AG09309 (cell line): ENCODE data around the gene SLC4A1AP.

Experiments used
- DNase-seq: peaks from one replicate; pipeline ENCODE4 v3.0.0-alpha.2; 2010; ENCODE audit warnings: low read depth
- H3K4me3 ChIP-seq: 2 replicates; pipeline ENCODE4 v1.5.1; 2011; ENCODE audit warnings: mild to moderate bottlenecking, low read depth, low read length, moderate library complexity; ENCODE audit not compliant: control insufficient read depth
- CTCF ChIP-seq: IDR thresholded peaks from 2 replicates; pipeline ENCODE4 v1.5.1; 2011; ENCODE audit warnings: mild to moderate bottlenecking, low read depth, low read length, inconsistent platforms; ENCODE audit not compliant: insufficient read depth, control insufficient read depth; ENCODE audit errors: missing control alignments

Gene SLC4A1AP

GRCh38 chr2:27714053-27714452 is 50.4 kb downstream of the SLC4A1AP start:
- no peak for TF ChIP-seq CTCF

GRCh38 chr2:27714851-27715291 is 51.2 kb downstream of the SLC4A1AP start:
- DNase-seq, result no peak
- H3K4me3 ChIP-seq, result peak overlapping the region; percentile 27
- TF ChIP-seq CTCF, result no peak

More at GRCh38 chr2:27714053-27714452, 50.4 kb downstream of the SLC4A1AP start:
- no peak overlapping the region for H3K4me3 ChIP-seq
- DNase-seq, result no peak

GRCh38 chr2:27715318-27716210 is 51.9 kb downstream of the SLC4A1AP start:
- H3K4me3 ChIP-seq, result peak overlapping the region; percentile 27
- no peak for DNase-seq
- no peak for TF ChIP-seq CTCF

GRCh38 chr2:27716301-27717069 is 52.8 kb downstream of the SLC4A1AP start:
- H3K4me3 ChIP-seq, result no peak overlapping the region
- DNase-seq, result no peak
- no peak for TF ChIP-seq CTCF

GRCh38 chr2:27717070-27717795 is 53.5 kb downstream of the SLC4A1AP start:
- no peak overlapping the region for H3K4me3 ChIP-seq
- peak; percentile 58 for DNase-seq
- TF ChIP-seq CTCF, result no peak

- peak; percentile 84 for DNase-seq
- no peak overlapping the region for H3K4me3 ChIP-seq
- no peak for TF ChIP-seq CTCF
These were observed 56.4 kb downstream of the SLC4A1AP start for GRCh38 chr2:27720004-27720551.
